Keratinocyte (primary cell): Measurements from ENCODE around the gene EPB41L4B. TPM values are rescaled to one million over a fixed set of nuclear protein-coding genes. Genes with fewer than 3 reads are reported as not detected.

Experiments used
- DNase-seq: peaks from one replicate; pipeline ENCODE4 v3.0.0-alpha.2; 2011; ENCODE audit warnings: low read depth, missing footprints, low spot score
- FAIRE-seq: peaks from 2 replicates; lab custom pipeline; 2011; peaks lifted over from hg19 to GRCh38; lab: Jason Lieb, UNC
- H2AFZ ChIP-seq: 2 replicates; pipeline ENCODE4 v1.6.0; 2012; ENCODE audit warnings: low read length, control low read depth, inconsistent platforms; ENCODE audit not compliant: control insufficient read depth
- H3K27ac ChIP-seq: 2 replicates; pipeline ENCODE4 v1.5.1; 2011; ENCODE audit warnings: low read length; ENCODE audit not compliant: control insufficient read depth, insufficient read depth
- H3K27me3 ChIP-seq: 3 replicates; pipeline ENCODE4 v1.6.0; 2011; ENCODE audit warnings: low read length; ENCODE audit not compliant: control insufficient read depth, insufficient read depth; ENCODE audit errors: extremely low read depth
- H3K36me3 ChIP-seq, 2 experiments: 2 replicates in 1 of 2; 3 replicates in 1 of 2; pipeline ENCODE4 v1.5.1; 2011; ENCODE audit warnings: low read length in 2 of 2, mild to moderate bottlenecking in 1 of 2; ENCODE audit not compliant: control insufficient read depth in 2 of 2, insufficient read depth in 2 of 2; ENCODE audit errors: extremely low read depth in 1 of 2
- H3K4me1 ChIP-seq: 3 replicates; pipeline ENCODE4 v1.5.1; 2011; ENCODE audit warnings: low read length; ENCODE audit not compliant: control insufficient read depth, insufficient read depth; ENCODE audit errors: extremely low read depth
- H3K4me2 ChIP-seq: 3 replicates; pipeline ENCODE4 v1.6.0; 2011; ENCODE audit warnings: low read depth, low read length; ENCODE audit not compliant: control insufficient read depth, insufficient read depth; ENCODE audit errors: extremely low read depth
- H3K4me3 ChIP-seq, 3 experiments: fragments of 200-600 bp in 1 of 3; sonication (generic) in 1 of 3; 2 replicates in 2 of 3; 3 replicates in 1 of 3; pipeline ENCODE4 v1.5.1; 2011 to 2016; ENCODE audit warnings: low read length in 3 of 3, mild to moderate bottlenecking in 3 of 3, control low read depth in 2 of 3, inconsistent platforms in 1 of 3, low read depth in 1 of 3, mixed read lengths in 1 of 3, mixed run types in 1 of 3, moderate library complexity in 1 of 3; ENCODE audit not compliant: control insufficient read depth in 2 of 3, insufficient read depth in 2 of 3; ENCODE audit errors: extremely low read depth in 1 of 3
- H3K79me2 ChIP-seq: 2 replicates; pipeline ENCODE4 v1.6.0; 2012; ENCODE audit warnings: low read length; ENCODE audit not compliant: control insufficient read depth, insufficient read depth
- H3K9ac ChIP-seq: 3 replicates; pipeline ENCODE4 v1.6.0; 2011; ENCODE audit warnings: low read length; ENCODE audit not compliant: control insufficient read depth, insufficient read depth; ENCODE audit errors: extremely low read depth
- H3K9me1 ChIP-seq: 3 replicates; pipeline ENCODE4 v1.6.0; 2011; ENCODE audit warnings: low read length; ENCODE audit not compliant: control insufficient read depth, insufficient read depth; ENCODE audit errors: extremely low read depth
- H3K9me3 ChIP-seq: 2 replicates; pipeline ENCODE4 v1.5.1; 2012; ENCODE audit warnings: low read depth, low read length; ENCODE audit not compliant: control insufficient read depth
- H4K20me1 ChIP-seq: 3 replicates; pipeline ENCODE4 v1.6.0; 2011; ENCODE audit warnings: low read length; ENCODE audit not compliant: control insufficient read depth, insufficient read depth; ENCODE audit errors: extremely low read depth
- CTCF ChIP-seq, 3 experiments: IDR thresholded peaks in 1 of 3; conservative IDR thresholded peaks in 1 of 3; optimal IDR thresholded peaks in 1 of 3; 2 replicates in 2 of 3; 3 replicates in 1 of 3; pipeline versions ENCODE3 to v1.5.1; 2011; ENCODE audit warnings: low read length in 3 of 3, mild to moderate bottlenecking in 3 of 3, moderate library complexity in 2 of 3, control low read depth in 1 of 3, inconsistent platforms in 1 of 3; ENCODE audit not compliant: insufficient read depth in 2 of 3; ENCODE audit errors: extremely low read depth in 1 of 3
- EZH2 ChIP-seq: IDR thresholded peaks from one replicate; pipeline ENCODE4 v1.6.1; 2012; ENCODE audit warnings: inconsistent platforms, mild to moderate bottlenecking, low read length, moderate library complexity
- dilution Hi-C: fragments of 300-500 bp; cut with MboI; formaldehyde crosslinking; loops from one replicate; pipeline ENCODE4 v1.7.0; 2020; ENCODE audit warnings: low sequenced_read_pairs; ENCODE audit not compliant: extremely low pct_ligation_motif_present
- polyA plus RNA-seq, 5 experiments: library from polyadenylated mRNA; depleted of rRNA in 3 of 5; stranded (reverse) in 3 of 5; stranded (forward) in 1 of 5; unstranded in 1 of 5; fragments of >200 nt; gene quantifications; 1 replicate in 1 of 5; 2 replicates in 3 of 5; 3 replicates in 1 of 5; pipeline versions ENCODE4 v1.2.1 to v1.2.3, GENCODE V29; 2011 to 2012; ENCODE audit warnings: missing spikeins in 2 of 5, low read depth in 1 of 5, low replicate concordance in 1 of 5

Gene EPB41L4B
- polyA plus RNA-seq, 1 donor (not counting 4 experiments of a cell fraction or from before 2014, with no cell fraction given) = 13.7 TPM

DNA sequence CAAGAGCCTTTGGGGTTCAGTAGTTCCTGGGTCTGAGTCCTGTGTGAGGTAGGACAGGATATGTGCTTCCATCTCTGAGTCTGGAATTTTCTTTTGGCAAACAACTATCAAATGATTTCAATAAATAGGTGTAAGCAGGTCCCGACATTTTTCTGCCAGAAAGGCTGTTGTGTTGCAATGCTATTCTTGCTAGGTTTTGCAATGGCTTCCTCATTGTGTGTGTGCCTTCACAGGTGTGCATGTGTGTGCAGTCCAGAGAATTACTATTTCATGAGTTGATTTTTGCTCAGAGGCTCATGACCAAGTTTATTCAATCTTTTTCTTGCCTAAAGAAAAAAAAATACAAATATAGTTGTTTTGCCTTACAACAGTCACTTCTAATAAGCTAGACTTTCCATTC lies 89.3 kb downstream of the EPB41L4B start:
- Histone ChIP-seq H4K20me1 (no peaks in the 10 kb centered on the region), H3K9me3 (no peaks in the 10 kb centered on the region), H3K9ac (no peak overlapping the region), H3K36me3 (no peaks in the 10 kb centered on the region), H3K4me1 (peaks cover 16% of the 10 kb centered on the region), H3K9me1 (no peaks in the 10 kb centered on the region), H3K27ac (no peak overlapping the region), H3K4me3 (no peak overlapping the region), H2AFZ (no peak overlapping the region), H3K4me2 (no peak overlapping the region), H3K79me2 (no peaks in the 10 kb centered on the region), H3K27me3 (no peaks in the 10 kb centered on the region)
- FAIRE-seq (no peak), DNase-seq (no peak)
- dilution Hi-C loops = no loop called here
- TF ChIP-seq EZH2 = no peak
- no peak for TF ChIP-seq CTCF (optimal IDR thresholded peaks at IDR 0.05 in 1 of 3, IDR thresholded peaks at IDR 0.05 in 1 of 3, conservative IDR thresholded peaks at IDR 0.05 in 1 of 3; ENCODE audit: extremely low read depth in 1 of 3, insufficient read depth in 2 of 3, low read length in 3 of 3)

DNA sequence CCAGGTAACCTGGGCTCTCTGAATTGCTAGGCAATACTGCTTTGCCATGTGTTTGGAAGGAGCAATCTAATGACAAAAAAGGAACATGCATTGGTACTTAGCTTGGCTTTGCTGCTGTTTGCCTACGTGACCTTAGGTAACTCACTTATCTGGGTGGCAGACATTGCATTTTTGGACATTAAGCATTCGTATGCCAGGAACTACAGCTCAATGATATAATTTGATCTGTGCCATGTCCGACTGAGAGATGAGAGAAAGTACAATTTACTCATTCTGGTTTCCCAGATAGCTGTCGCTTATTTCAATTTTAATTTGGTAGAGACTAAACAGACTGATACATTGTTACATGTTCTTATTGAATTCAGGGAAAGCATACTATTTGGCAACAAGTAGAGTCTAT lies 90.6 kb downstream of the EPB41L4B start:
- Histone ChIP-seq H3K4me2 (no peak overlapping the region), H3K9ac (no peak overlapping the region), H3K36me3 (no peaks in the 10 kb centered on the region), H3K79me2 (no peaks in the 10 kb centered on the region), H2AFZ (no peak overlapping the region), H3K4me3 (no peak overlapping the region), H3K4me1 (peaks cover 16% of the 10 kb centered on the region), H3K27me3 (no peaks in the 10 kb centered on the region), H3K9me3 (no peaks in the 10 kb centered on the region), H3K9me1 (no peaks in the 10 kb centered on the region), H3K27ac (no peak overlapping the region), H4K20me1 (no peaks in the 10 kb centered on the region)
- TF ChIP-seq CTCF (optimal IDR thresholded peaks at IDR 0.05 in 1 of 3, IDR thresholded peaks at IDR 0.05 in 1 of 3, conservative IDR thresholded peaks at IDR 0.05 in 1 of 3; ENCODE audit: extremely low read depth in 1 of 3, insufficient read depth in 2 of 3, low read length in 3 of 3) (no peak), EZH2 (no peak)
- dilution Hi-C loops = no loop called here
- no peak for DNase-seq
- no peak for FAIRE-seq
